HEK293 (cell line): ENCODE data around the gene EIF4G3.

Experiments used
- CTCF ChIA-PET: fragments of 350-600 bp; formaldehyde crosslinking; extraction: SDS; loops from one replicate; lab custom pipeline; 2021; ENCODE audit warnings: antibody characterized with exemption; lab: Yijun Ruan, JAX
- POLR2A ChIA-PET: fragments of 300-600 bp; formaldehyde crosslinking; extraction: SDS; loops from one replicate; lab custom pipeline; 2020; ENCODE audit warnings: antibody characterized with exemption, inconsistent platforms; lab: Yijun Ruan, JAX
- H3K27ac ChIP-seq: fragments of 200-500 bp; sonication (Bioruptor generic); 2 replicates; pipeline ENCODE4 v1.5.1; 2014; ENCODE audit warnings: low read depth, low read length, control low read depth, inconsistent platforms; ENCODE audit errors: extremely low read depth
- H3K36me3 ChIP-seq, 2 experiments: fragments of 200-500 bp in 1 of 2; sonication (Bioruptor generic) in 1 of 2; 1 replicate in 1 of 2; 2 replicates in 1 of 2; pipeline ENCODE4 v1.5.1; 2014 to 2017; ENCODE audit warnings: inconsistent platforms in 2 of 2, low read length in 2 of 2; ENCODE audit not compliant: control insufficient read depth in 2 of 2, insufficient read depth in 1 of 2
- H3K4me1 ChIP-seq: fragments of 200-500 bp; sonication (Bioruptor generic); 2 replicates; pipeline ENCODE4 v1.5.1; 2014; ENCODE audit warnings: mild to moderate bottlenecking, low read length, inconsistent platforms; ENCODE audit not compliant: control insufficient read depth, insufficient read depth
- H3K4me3 ChIP-seq: 2 replicates; pipeline ENCODE4 v1.5.1; 2011; ENCODE audit warnings: low read depth, mild to moderate bottlenecking, control low read depth, low read length, moderate library complexity
- H3K9me3 ChIP-seq: fragments of 200-500 bp; sonication (Bioruptor generic); 2 replicates; pipeline ENCODE4 v1.5.1; 2014; ENCODE audit warnings: low read depth, low read length, inconsistent platforms; ENCODE audit not compliant: control insufficient read depth, insufficient read depth
- GLIS2 ChIP-seq: fragments of 450-650 bp; formaldehyde crosslinking; IDR thresholded peaks from 2 replicates; pipeline ENCODE4 v1.5.1; 2016; ENCODE audit warnings: missing biosample characterization, missing genetic modification characterization
- IKZF3 ChIP-seq: fragments of 450-650 bp; IDR thresholded peaks from 2 replicates; pipeline ENCODE4 v1.5.0; 2018; ENCODE audit warnings: missing biosample characterization, mild to moderate bottlenecking, missing genetic modification characterization, moderate library complexity
- ZFP3 ChIP-seq: fragments of 450-650 bp; formaldehyde crosslinking; IDR thresholded peaks from 2 replicates; pipeline ENCODE4 v1.5.1; 2016; ENCODE audit warnings: low read depth, missing biosample characterization, missing genetic modification characterization
- ZFP69B ChIP-seq: fragments of 450-650 bp; formaldehyde crosslinking; IDR thresholded peaks from 2 replicates; pipeline ENCODE4 v1.5.1; 2016; ENCODE audit warnings: missing biosample characterization, missing genetic modification characterization
- ZNF121 ChIP-seq: fragments of 450-650 bp; formaldehyde crosslinking; IDR thresholded peaks from 2 replicates; pipeline ENCODE4 v1.5.1; 2016; ENCODE audit warnings: missing biosample characterization, missing genetic modification characterization
- ZNF138 ChIP-seq: fragments of 450-650 bp; formaldehyde crosslinking; IDR thresholded peaks from 2 replicates; pipeline ENCODE4 v1.5.1; 2016; ENCODE audit warnings: missing biosample characterization, missing genetic modification characterization, borderline replicate concordance
- ZNF155 ChIP-seq: fragments of 450-650 bp; formaldehyde crosslinking; IDR thresholded peaks from 2 replicates; pipeline ENCODE4 v1.5.1; 2016; ENCODE audit warnings: missing biosample characterization, missing genetic modification characterization
- ZNF157 ChIP-seq: fragments of 450-650 bp; formaldehyde crosslinking; IDR thresholded peaks from 2 replicates; pipeline ENCODE4 v1.5.1; 2016; ENCODE audit warnings: missing biosample characterization, missing genetic modification characterization
- ZNF184 ChIP-seq: fragments of 450-650 bp; IDR thresholded peaks from 2 replicates; pipeline ENCODE4 v1.5.1; 2018; ENCODE audit warnings: missing biosample characterization, mild to moderate bottlenecking, missing genetic modification characterization
- ZNF19 ChIP-seq: fragments of 450-650 bp; formaldehyde crosslinking; IDR thresholded peaks from 2 replicates; pipeline ENCODE4; 2016; ENCODE audit warnings: missing biosample characterization, missing genetic modification characterization, low read depth
- ZNF221 ChIP-seq: fragments of 450-650 bp; formaldehyde crosslinking; IDR thresholded peaks from 2 replicates; pipeline ENCODE4 v1.5.1; 2017; ENCODE audit warnings: missing biosample characterization, missing genetic modification characterization, borderline replicate concordance
- ZNF350 ChIP-seq: fragments of 450-650 bp; formaldehyde crosslinking; IDR thresholded peaks from 2 replicates; pipeline ENCODE4 v1.5.0; 2017; ENCODE audit warnings: missing biosample characterization, mild to moderate bottlenecking, missing genetic modification characterization
- ZNF394 ChIP-seq: fragments of 450-650 bp; formaldehyde crosslinking; IDR thresholded peaks from 2 replicates; pipeline ENCODE4 v1.5.1; 2016; ENCODE audit warnings: missing biosample characterization, missing genetic modification characterization, mild to moderate bottlenecking, moderate library complexity, borderline replicate concordance
- ZNF423 ChIP-seq: fragments of 450-650 bp; formaldehyde crosslinking; IDR thresholded peaks from 2 replicates; pipeline ENCODE4 v1.5.1; 2016; ENCODE audit warnings: missing biosample characterization, missing genetic modification characterization
- ZNF510 ChIP-seq: fragments of 450-650 bp; formaldehyde crosslinking; IDR thresholded peaks from 2 replicates; pipeline ENCODE4 v1.5.1; 2018; ENCODE audit warnings: mild to moderate bottlenecking, missing genetic modification characterization, missing biosample characterization; ENCODE audit not compliant: insufficient replicate concordance
- ZNF521 ChIP-seq: fragments of 450-650 bp; formaldehyde crosslinking; IDR thresholded peaks from 2 replicates; pipeline ENCODE4 v1.5.1; 2017; ENCODE audit warnings: missing biosample characterization, mild to moderate bottlenecking, missing genetic modification characterization
- ZNF558 ChIP-seq: fragments of 450-650 bp; formaldehyde crosslinking; IDR thresholded peaks from 2 replicates; pipeline ENCODE4 v1.5.1; 2016; ENCODE audit warnings: missing biosample characterization, missing genetic modification characterization
- ZNF561 ChIP-seq: fragments of 450-650 bp; IDR thresholded peaks from 2 replicates; pipeline ENCODE4 v1.5.1; 2018; ENCODE audit warnings: missing biosample characterization, missing genetic modification characterization, borderline replicate concordance
- ZNF596 ChIP-seq: fragments of 450-650 bp; IDR thresholded peaks from 2 replicates; pipeline ENCODE4 v1.5.0; 2018; ENCODE audit warnings: missing biosample characterization, mild to moderate bottlenecking, missing genetic modification characterization, moderate library complexity
- ZNF600 ChIP-seq: fragments of 450-650 bp; formaldehyde crosslinking; IDR thresholded peaks from 2 replicates; pipeline ENCODE4 v1.5.1; 2016; ENCODE audit warnings: missing biosample characterization, missing genetic modification characterization
- ZNF658 ChIP-seq: fragments of 450-650 bp; formaldehyde crosslinking; IDR thresholded peaks from 2 replicates; pipeline ENCODE4; 2016; ENCODE audit warnings: missing biosample characterization, missing genetic modification characterization
- ZNF701 ChIP-seq: fragments of 450-650 bp; formaldehyde crosslinking; IDR thresholded peaks from 2 replicates; pipeline ENCODE4 v1.5.1; 2016; ENCODE audit warnings: missing biosample characterization, missing genetic modification characterization
- ZNF707 ChIP-seq: fragments of 450-650 bp; formaldehyde crosslinking; IDR thresholded peaks from 2 replicates; pipeline ENCODE4 v1.5.1; 2016; ENCODE audit warnings: missing biosample characterization, missing genetic modification characterization
- ZNF837 ChIP-seq: fragments of 450-650 bp; formaldehyde crosslinking; IDR thresholded peaks from 2 replicates; pipeline ENCODE4 v1.5.1; 2016; ENCODE audit warnings: missing biosample characterization, missing genetic modification characterization
- TF ChIP-seq, protein P1 (sequence below): fragments of 450-650 bp; formaldehyde crosslinking; IDR thresholded peaks from 2 replicates; pipeline ENCODE4 v1.5.1; 2016; ENCODE audit warnings: missing biosample characterization, missing genetic modification characterization
- TF ChIP-seq, protein P2 (sequence below): fragments of 450-650 bp; formaldehyde crosslinking; IDR thresholded peaks from 2 replicates; pipeline ENCODE4 v1.5.1; 2016; ENCODE audit warnings: missing biosample characterization, missing genetic modification characterization, borderline replicate concordance
- TF ChIP-seq, protein P3 (sequence below): fragments of 450-650 bp; formaldehyde crosslinking; IDR thresholded peaks from 2 replicates; pipeline ENCODE4 v1.5.1; 2016; ENCODE audit warnings: missing biosample characterization, missing genetic modification characterization

EIF4G3 gene

DNA sequence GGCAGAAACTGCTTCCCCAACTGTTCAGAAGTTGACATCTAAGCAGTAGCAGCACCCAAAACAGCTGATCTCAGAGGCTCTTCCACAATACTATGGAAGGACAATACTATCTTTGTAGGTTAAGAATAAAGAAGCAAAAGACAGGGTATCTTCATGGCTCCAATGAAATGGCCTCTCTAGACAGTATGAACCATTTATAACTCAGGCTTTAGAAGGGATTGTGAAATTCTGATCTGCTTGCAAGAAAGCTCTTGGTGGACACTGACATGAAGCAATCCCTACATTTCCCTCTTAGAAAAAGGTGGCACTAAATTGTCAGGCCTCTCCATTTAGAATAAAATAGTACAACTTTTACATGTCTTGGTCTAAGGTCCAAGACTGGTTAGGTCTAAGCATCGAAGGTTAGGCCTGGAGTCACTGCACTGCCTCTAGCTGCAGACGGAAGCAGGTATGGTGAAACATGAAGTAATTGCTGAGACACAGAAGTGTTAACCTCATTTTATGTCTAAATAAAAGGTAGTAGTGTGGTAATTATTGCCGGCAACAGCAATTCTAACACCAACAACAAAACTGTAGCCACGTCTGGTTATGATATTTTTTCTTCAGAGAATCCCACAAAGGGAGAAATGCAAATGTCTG lies 339.0 kb downstream of the EIF4G3 start:
- ChIA-PET CTCF (interaction anchor here (0.6 to 2.3 kb wide), 4 partner anchors 9 to 357 kb away, joined by 3 to 6 read pairs (median 5); no protein-coding TSS in a partner anchor), POLR2A (no interaction called here)
- TF ChIP-seq ZNF658 (tag by site-specific recombination): no peak
- TF ChIP-seq ZNF561: no peak
- no peak for TF ChIP-seq ZFP69B (tag by site-specific recombination)
- TF ChIP-seq ZNF600 (tag by site-specific recombination): no peak
- no peak for TF ChIP-seq ZNF707 (tag by site-specific recombination)
- TF ChIP-seq ZNF350 (tag by site-specific recombination): no peak
- TF ChIP-seq ZNF423 (tag by site-specific recombination): no peak
- TF ChIP-seq ZFP3 (tag by site-specific recombination): no peak
- TF ChIP-seq ZNF221: no peak
- TF ChIP-seq ZNF510 (tag by site-specific recombination): no peak
- no peak for TF ChIP-seq ZNF157 (tag by site-specific recombination)
- no peak for TF ChIP-seq IKZF3 (tag by site-specific recombination)
- TF ChIP-seq ZNF138 (tag by site-specific recombination): no peak
- TF ChIP-seq, protein P1, sequence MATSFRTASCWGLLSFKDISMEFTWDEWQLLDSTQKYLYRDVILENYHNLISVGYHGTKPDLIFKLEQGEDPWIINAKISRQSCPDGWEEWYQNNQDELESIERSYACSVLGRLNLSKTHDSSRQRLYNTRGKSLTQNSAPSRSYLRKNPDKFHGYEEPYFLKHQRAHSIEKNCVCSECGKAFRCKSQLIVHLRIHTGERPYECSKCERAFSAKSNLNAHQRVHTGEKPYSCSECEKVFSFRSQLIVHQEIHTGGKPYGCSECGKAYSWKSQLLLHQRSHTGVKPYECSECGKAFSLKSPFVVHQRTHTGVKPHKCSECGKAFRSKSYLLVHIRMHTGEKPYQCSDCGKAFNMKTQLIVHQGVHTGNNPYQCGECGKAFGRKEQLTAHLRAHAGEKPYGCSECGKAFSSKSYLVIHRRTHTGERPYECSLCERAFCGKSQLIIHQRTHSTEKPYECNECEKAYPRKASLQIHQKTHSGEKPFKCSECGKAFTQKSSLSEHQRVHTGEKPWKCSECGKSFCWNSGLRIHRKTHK (tag by site-specific recombination): no peak
- TF ChIP-seq ZNF184 (tag by site-specific recombination): no peak
- no peak for TF ChIP-seq ZNF155 (tag by site-specific recombination)
- no peak for TF ChIP-seq ZNF701 (tag by site-specific recombination)
- no peak for TF ChIP-seq GLIS2 (tag by site-specific recombination)
- TF ChIP-seq, protein P2, sequence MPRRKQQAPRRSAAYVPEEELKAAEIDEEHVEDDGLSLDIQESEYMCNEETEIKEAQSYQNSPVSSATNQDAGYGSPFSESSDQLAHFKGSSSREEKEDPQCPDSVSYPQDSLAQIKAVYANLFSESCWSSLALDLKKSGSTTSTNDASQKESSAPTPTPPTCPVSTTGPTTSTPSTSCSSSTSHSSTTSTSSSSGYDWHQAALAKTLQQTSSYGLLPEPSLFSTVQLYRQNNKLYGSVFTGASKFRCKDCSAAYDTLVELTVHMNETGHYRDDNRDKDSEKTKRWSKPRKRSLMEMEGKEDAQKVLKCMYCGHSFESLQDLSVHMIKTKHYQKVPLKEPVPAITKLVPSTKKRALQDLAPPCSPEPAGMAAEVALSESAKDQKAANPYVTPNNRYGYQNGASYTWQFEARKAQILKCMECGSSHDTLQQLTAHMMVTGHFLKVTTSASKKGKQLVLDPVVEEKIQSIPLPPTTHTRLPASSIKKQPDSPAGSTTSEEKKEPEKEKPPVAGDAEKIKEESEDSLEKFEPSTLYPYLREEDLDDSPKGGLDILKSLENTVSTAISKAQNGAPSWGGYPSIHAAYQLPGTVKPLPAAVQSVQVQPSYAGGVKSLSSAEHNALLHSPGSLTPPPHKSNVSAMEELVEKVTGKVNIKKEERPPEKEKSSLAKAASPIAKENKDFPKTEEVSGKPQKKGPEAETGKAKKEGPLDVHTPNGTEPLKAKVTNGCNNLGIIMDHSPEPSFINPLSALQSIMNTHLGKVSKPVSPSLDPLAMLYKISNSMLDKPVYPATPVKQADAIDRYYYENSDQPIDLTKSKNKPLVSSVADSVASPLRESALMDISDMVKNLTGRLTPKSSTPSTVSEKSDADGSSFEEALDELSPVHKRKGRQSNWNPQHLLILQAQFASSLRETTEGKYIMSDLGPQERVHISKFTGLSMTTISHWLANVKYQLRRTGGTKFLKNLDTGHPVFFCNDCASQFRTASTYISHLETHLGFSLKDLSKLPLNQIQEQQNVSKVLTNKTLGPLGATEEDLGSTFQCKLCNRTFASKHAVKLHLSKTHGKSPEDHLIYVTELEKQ (tag by site-specific recombination): no peak
- no peak for TF ChIP-seq ZNF596 (tag by site-specific recombination)
- H3K27ac ChIP-seq: no peak overlapping the region
- H3K36me3 ChIP-seq: peaks cover 4 to 66% of the 10 kb centered on the region in 2 experiments; a peak in 2 of 3 replicates
- H3K4me1 ChIP-seq: no peaks in the 10 kb centered on the region
- H3K4me3 ChIP-seq: no peak overlapping the region
- H3K9me3 ChIP-seq: no peaks in the 10 kb centered on the region

DNA sequence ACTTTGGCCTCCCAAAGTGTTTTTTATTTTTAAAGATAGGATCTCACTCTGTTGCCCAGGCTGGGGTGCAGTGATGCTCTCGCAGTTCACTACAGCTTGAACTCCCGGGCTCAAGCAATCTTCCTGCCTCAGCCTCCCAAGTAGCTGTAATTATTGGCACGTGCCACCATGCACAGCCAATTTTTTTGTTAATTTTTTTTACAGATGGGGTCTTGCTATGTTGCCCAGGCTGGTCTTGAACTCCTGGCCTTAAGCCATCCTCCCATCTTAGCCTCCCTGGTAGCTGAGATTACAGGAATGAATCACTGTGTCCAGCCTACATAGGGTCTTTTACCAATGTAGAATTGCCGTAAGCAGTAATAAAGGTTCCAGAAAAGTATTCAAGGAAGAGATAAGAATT lies 340.5 kb downstream of the EIF4G3 start:
- H3K27ac ChIP-seq: no peak overlapping the region
- no peak overlapping the region for H3K4me3 ChIP-seq
- H3K4me1 ChIP-seq: no peaks in the 10 kb centered on the region
- POLR2A ChIA-PET: no interaction called here
- H3K9me3 ChIP-seq: no peaks in the 10 kb centered on the region
- H3K36me3 ChIP-seq: peaks cover 4 to 58% of the 10 kb centered on the region in 2 experiments; a peak in 2 of 3 replicates
- CTCF ChIA-PET: interaction anchor here (1.7 kb wide), 1 partner anchor 359 kb away, joined by 6 read pairs; no protein-coding TSS in a partner anchor
- TF ChIP-seq ZNF558 (no peak), ZNF521 (tag by site-specific recombination) (no peak), ZNF394 (tag by site-specific recombination) (no peak), ZNF121 (peak; percentile 98), ZNF837 (no peak), ZNF19 (tag by site-specific recombination) (no peak)
- TF ChIP-seq, protein P3, sequence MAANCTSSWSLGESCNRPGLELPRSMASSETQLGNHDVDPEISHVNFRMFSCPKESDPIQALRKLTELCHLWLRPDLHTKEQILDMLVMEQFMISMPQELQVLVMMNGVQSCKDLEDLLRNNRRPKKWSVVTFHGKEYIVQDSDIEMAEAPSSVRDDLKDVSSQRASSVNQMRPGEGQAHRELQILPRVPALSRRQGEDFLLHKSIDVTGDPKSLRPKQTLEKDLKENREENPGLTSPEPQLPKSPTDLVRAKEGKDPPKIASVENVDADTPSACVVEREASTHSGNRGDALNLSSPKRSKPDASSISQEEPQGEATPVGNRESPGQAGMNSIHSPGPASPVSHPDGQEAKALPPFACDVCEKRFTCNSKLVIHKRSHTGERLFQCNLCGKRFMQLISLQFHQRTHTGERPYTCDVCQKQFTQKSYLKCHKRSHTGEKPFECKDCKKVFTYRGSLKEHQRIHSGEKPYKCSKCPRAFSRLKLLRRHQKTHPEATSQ (tag by site-specific recombination): no peak
